SH-SY5Y (cell line): ENCODE data around the gene ZNF579.

Experiments used
- GATA2 ChIP-seq: IDR thresholded peaks from 2 replicates; pipeline ENCODE4 v1.6.1; 2011; ENCODE audit warnings: mild to moderate bottlenecking, low read depth, low read length
- GATA3 ChIP-seq: IDR thresholded peaks from 2 replicates; pipeline ENCODE4 v1.6.1; 2011; ENCODE audit warnings: low read depth, mild to moderate bottlenecking, low read length, moderate library complexity

- TF ChIP-seq GATA2 (no peak), GATA3 (no peak)
Observed at GRCh38 chr19:55603115-55603514, 22.5 kb upstream of the ZNF579 start.
